Endothelial cell of umbilical vein (primary cell): Measurements from ENCODE around the gene NHS.

Source experiments
- CTCF ChIP-seq, 2 donors: IDR thresholded peaks; 1 replicate in 1 of 2; 2 replicates in 1 of 2; pipeline ENCODE4 v1.5.1; 2011; ENCODE audit warnings: low read length in 2 of 2, mild to moderate bottlenecking in 2 of 2, moderate library complexity in 2 of 2, control low read depth in 1 of 2, inconsistent platforms in 1 of 2, low read depth in 1 of 2; ENCODE audit not compliant: insufficient read depth in 1 of 2; ENCODE audit errors: extremely low read depth in 1 of 2
- EZH2 ChIP-seq: IDR thresholded peaks from 2 replicates; pipeline ENCODE4 v1.6.1; 2012; ENCODE audit warnings: borderline replicate concordance, low read depth, mild to moderate bottlenecking, moderate library complexity, low read length, inconsistent platforms; ENCODE audit not compliant: severe bottlenecking
- MAX ChIP-seq: IDR thresholded peaks from 2 replicates; pipeline ENCODE4 v1.6.1; 2011; ENCODE audit not compliant: insufficient read depth, insufficient read length
- POLR2A ChIP-seq: IDR thresholded peaks from 2 replicates; pipeline ENCODE4 v1.6.1; 2012; ENCODE audit warnings: low read depth, mild to moderate bottlenecking, control low read depth, low read length
- POLR2AphosphoS5 ChIP-seq: IDR thresholded peaks from 2 replicates; pipeline ENCODE4 v1.6.1; 2012; ENCODE audit warnings: low read depth, mild to moderate bottlenecking, control low read depth, low read length, moderate library complexity; ENCODE audit not compliant: insufficient read depth

GRCh38 chrX:17687648-17688047, 312.6 kb downstream of the NHS start:
- TF ChIP-seq CTCF (IDR thresholded peaks at IDR 0.05; ENCODE audit: extremely low read depth in 1 of 2, insufficient read depth in 1 of 2, low read depth in 1 of 2, low read length in 2 of 2): no peak
- no peak for TF ChIP-seq POLR2AphosphoS5
- no peak for TF ChIP-seq POLR2A
- no peak for TF ChIP-seq EZH2
- no peak for TF ChIP-seq MAX
